Measurements from ENCODE around the gene EIF5. TPM values are rescaled to one million over a fixed set of nuclear protein-coding genes. Genes with fewer than 3 reads are reported as not detected.

The EIF5 gene
- total and polyA plus RNA-seq, 2 of the 8 experiments (the other 6 are each of a cell fraction or from before 2014, with no cell fraction given), result 179 to 323 TPM

GRCh38 chr14:103332143-103332919, 1.7 kb upstream of the EIF5 start:
- H3K4me2 ChIP-seq (ENCODE audit: insufficient read depth in 1 of 2, low read depth in 2 of 2, low read length in 2 of 2), result peak overlapping the region; percentile 34 to 70; a peak in 3 of 4 replicates
- no peak overlapping the region for H2BK120ac ChIP-seq (replicated peaks; ENCODE audit: low read depth, low read length)
- no peak overlapping the region for H2BK12ac ChIP-seq (ENCODE audit: low read depth, low read length)
- H3K4ac ChIP-seq (replicated peaks; ENCODE audit: insufficient read length, low read depth, low read length), result no peak overlapping the region
- peaks cover 13 to 22% (median 19%) of the 10 kb centered on the region in 4 experiments for H3K36me3 ChIP-seq (ENCODE audit: control insufficient read depth in 2 of 4, insufficient read depth in 4 of 4, low read length in 3 of 4)
- ChIA-PET CTCF (ENCODE audit: partially characterized antibody) (interaction anchor here (0.6 to 1.4 kb wide), 8 partner anchors 20 to 227 kb away, joined by 3 to 6 read pairs (median 3); no protein-coding TSS in a partner anchor), POLR2A (ENCODE audit: partially characterized antibody) (interaction anchor here (0.7 to 11.0 kb wide), 14 partner anchors 8 to 227 kb away, joined by 3 to 247 read pairs (median 4); no protein-coding TSS in a partner anchor)
- H2AK5ac ChIP-seq (ENCODE audit: low read depth, low read length), result no peak overlapping the region
- 87 to 100% methylated on average over 1 to 9 of the region's 9 CpGs for WGBS, 2 experiments (ENCODE audit: extremely low coverage in 1 of 2, insufficient coverage in 1 of 2, insufficient read length in 1 of 2, insufficient replicate concordance in 2 of 2, low coverage in 1 of 2, low lambda C conversion rate in 2 of 2, missing lambda C conversion rate in 1 of 2)
- H3K23ac ChIP-seq (ENCODE audit: insufficient read length), result no peak overlapping the region
- peak overlapping the region in 1 of 4 experiments; percentile 22; a peak in 1 of 7 replicates for H3K9ac ChIP-seq (replicated peaks in 1 of 4; ENCODE audit: extremely low read depth in 1 of 4, low read depth in 3 of 4, low read length in 3 of 4)
- no peak for DNase-seq (ENCODE audit: low read depth in 1 of 2, low spot score in 2 of 2)
- H3K23me2 ChIP-seq (ENCODE audit: low read depth, low read length), result peaks cover 6% of the 10 kb centered on the region; the same call in 1 of the 2 replicates
- no peak overlapping the region for H3K14ac ChIP-seq (ENCODE audit: insufficient read length)
- H2BK15ac ChIP-seq (ENCODE audit: low read length), result no peak overlapping the region
- no peak for FAIRE-seq
- no peak overlapping the region for H3K56ac ChIP-seq (replicated peaks; ENCODE audit: insufficient read length, low read depth, low read length)
- H4K91ac ChIP-seq (replicated peaks; ENCODE audit: insufficient read length, low read length), result no peak overlapping the region
- H3K4me3 ChIP-seq (ENCODE audit: extremely low read depth in 1 of 4, insufficient read depth in 2 of 4, low read depth in 3 of 4, low read length in 4 of 4), result peak overlapping the region; percentile 82 to 93 (median 91); a peak in 3 of 8 replicates
- H3K79me2 ChIP-seq (ENCODE audit: control insufficient read depth in 1 of 2, insufficient read depth in 2 of 2, low read length in 2 of 2), result peaks cover 8 to 34% of the 10 kb centered on the region in 2 experiments; a peak in 3 of 4 replicates
- H3K9me3 ChIP-seq (ENCODE audit: insufficient read depth in 2 of 2, low read depth in 1 of 2, low read length in 1 of 2), result no peaks in the 10 kb centered on the region
- TF ChIP-seq BACH1 (IDR thresholded peaks at IDR 0.05; ENCODE audit: low read length), result 0 out of 2 replicates have a peak, but pooled peaks have one; percentile 13
- no peak for TF ChIP-seq JUND (IDR thresholded peaks at IDR 0.05; ENCODE audit: low read length)
- H3K27me3 ChIP-seq (replicated peaks in 1 of 4; ENCODE audit: control insufficient read depth in 3 of 4, extremely low read depth in 1 of 4, insufficient read depth in 3 of 4, low read length in 3 of 4), result no peaks in the 10 kb centered on the region
- H3K79me1 ChIP-seq (ENCODE audit: low read depth, low read length), result peaks cover 5% of the 10 kb centered on the region
- no peak overlapping the region for H2BK20ac ChIP-seq (ENCODE audit: low read length)
- no peak overlapping the region for H2BK5ac ChIP-seq (ENCODE audit: low read depth, low read length)
- no peak overlapping the region for H2AFZ ChIP-seq (ENCODE audit: low read length)
- no peak overlapping the region for H3K18ac ChIP-seq (ENCODE audit: extremely low read depth, low read length)
- no peak overlapping the region for H4K5ac ChIP-seq (ENCODE audit: insufficient read length, low read depth, low read length)
- no peak overlapping the region for H4K8ac ChIP-seq (ENCODE audit: extremely low read depth, insufficient read depth, low read length)
- peaks cover 0 to 8% (median 4%) of the 10 kb centered on the region in 4 experiments; a peak in 4 of 7 replicates for H3K4me1 ChIP-seq (replicated peaks in 1 of 4; ENCODE audit: control insufficient read depth in 3 of 4, insufficient read depth in 4 of 4, low read length in 3 of 4)
- H4K20me1 ChIP-seq (replicated peaks in 1 of 2; ENCODE audit: control insufficient read depth in 1 of 2, insufficient read depth in 2 of 2, low read length in 2 of 2), result peaks cover 13 to 16% of the 10 kb centered on the region in 2 experiments
- no peak overlapping the region for H3K27ac ChIP-seq (ENCODE audit: low read depth, low read length)
